ENCODE measurements around the gene DGKB. TPM values are rescaled to one million over a fixed set of nuclear protein-coding genes. Genes with fewer than 3 reads are reported as not detected.

Gene DGKB
- total RNA-seq, 6 experiments from 2014 or later = 0.23 to 0.76 (median 0.61) TPM

- TF ChIP-seq, protein P1, sequence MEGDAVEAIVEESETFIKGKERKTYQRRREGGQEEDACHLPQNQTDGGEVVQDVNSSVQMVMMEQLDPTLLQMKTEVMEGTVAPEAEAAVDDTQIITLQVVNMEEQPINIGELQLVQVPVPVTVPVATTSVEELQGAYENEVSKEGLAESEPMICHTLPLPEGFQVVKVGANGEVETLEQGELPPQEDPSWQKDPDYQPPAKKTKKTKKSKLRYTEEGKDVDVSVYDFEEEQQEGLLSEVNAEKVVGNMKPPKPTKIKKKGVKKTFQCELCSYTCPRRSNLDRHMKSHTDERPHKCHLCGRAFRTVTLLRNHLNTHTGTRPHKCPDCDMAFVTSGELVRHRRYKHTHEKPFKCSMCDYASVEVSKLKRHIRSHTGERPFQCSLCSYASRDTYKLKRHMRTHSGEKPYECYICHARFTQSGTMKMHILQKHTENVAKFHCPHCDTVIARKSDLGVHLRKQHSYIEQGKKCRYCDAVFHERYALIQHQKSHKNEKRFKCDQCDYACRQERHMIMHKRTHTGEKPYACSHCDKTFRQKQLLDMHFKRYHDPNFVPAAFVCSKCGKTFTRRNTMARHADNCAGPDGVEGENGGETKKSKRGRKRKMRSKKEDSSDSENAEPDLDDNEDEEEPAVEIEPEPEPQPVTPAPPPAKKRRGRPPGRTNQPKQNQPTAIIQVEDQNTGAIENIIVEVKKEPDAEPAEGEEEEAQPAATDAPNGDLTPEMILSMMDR (IDR thresholded peaks at IDR 0.05) = no peak
- H3K36me3 Mint-ChIP-seq (ENCODE audit: low read depth) = no peaks in the 10 kb centered on the region
- H3K9me3 Mint-ChIP-seq = no peaks in the 10 kb centered on the region
- no peaks in the 10 kb centered on the region for H3K27me3 Mint-ChIP-seq (ENCODE audit: insufficient read depth)
- DNase-seq = no peak
- H3K27ac Mint-ChIP-seq = no peak overlapping the region
- H3K4me3 Mint-ChIP-seq = no peak overlapping the region
- peaks cover 12% of the 10 kb centered on the region for H3K4me1 Mint-ChIP-seq (ENCODE audit: low read depth)
Observed at GRCh38 chr7:14891289-14891688, 11.3 kb downstream of the DGKB start.

- TF ChIP-seq, protein P1 (IDR thresholded peaks at IDR 0.05) = no peak
- Mint-ChIP-seq H3K9me3 (no peaks in the 10 kb centered on the region), H3K36me3 (ENCODE audit: low read depth) (no peaks in the 10 kb centered on the region), H3K27ac (no peak overlapping the region), H3K4me1 (ENCODE audit: low read depth) (peaks cover 12% of the 10 kb centered on the region), H3K4me3 (no peak overlapping the region), H3K27me3 (ENCODE audit: insufficient read depth) (no peaks in the 10 kb centered on the region)
- peak; percentile 1 for DNase-seq
Observed at GRCh38 chr7:14888962-14889361, 13.6 kb downstream of the DGKB start.

GRCh38 chr7:14886533-14886932, 16.0 kb downstream of the DGKB start:
- Mint-ChIP-seq H3K36me3 (ENCODE audit: low read depth) (no peaks in the 10 kb centered on the region), H3K27ac (no peak overlapping the region), H3K4me1 (ENCODE audit: low read depth) (0 out of 2 replicates have a peak, but pooled peaks cover 4% of the 10 kb centered on the region), H3K4me3 (no peak overlapping the region), H3K27me3 (ENCODE audit: insufficient read depth) (no peaks in the 10 kb centered on the region), H3K9me3 (no peaks in the 10 kb centered on the region)
- TF ChIP-seq, protein P1 (IDR thresholded peaks at IDR 0.05) = no peak
- DNase-seq = no peak

DNA sequence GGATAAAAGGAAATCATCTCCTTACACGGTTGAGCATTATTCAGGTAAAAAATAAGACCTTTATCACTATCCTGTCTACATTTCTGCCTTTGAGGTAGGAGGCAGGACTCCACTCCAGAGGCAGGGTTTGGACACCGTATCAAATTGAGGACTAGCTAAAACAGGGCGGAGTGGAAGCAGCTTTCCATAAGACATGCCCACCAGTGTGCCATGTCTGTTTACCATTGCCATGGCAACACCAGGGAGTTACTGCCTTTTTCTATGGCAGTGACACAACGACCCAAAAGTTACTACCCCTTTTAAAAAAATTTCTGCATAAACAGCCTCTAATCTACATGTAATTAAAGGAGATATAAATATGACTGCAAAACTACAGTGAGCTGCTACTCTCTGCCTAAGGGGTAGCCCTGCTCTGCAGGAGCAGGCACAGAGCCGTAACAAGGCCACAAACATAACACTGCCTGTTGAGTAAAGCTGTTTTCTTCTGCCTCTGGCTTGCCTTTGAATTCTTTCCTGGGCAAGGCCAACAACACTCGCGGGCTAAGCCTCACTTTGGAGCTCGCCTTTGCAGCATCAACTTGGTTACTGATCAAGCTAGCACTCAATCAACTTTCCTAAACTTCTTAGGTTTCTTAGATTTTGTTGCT, 26.5 kb downstream of the DGKB start:
- Mint-ChIP-seq H3K36me3 (ENCODE audit: low read depth) (no peaks in the 10 kb centered on the region), H3K27me3 (ENCODE audit: insufficient read depth) (no peaks in the 10 kb centered on the region), H3K4me3 (no peak overlapping the region), H3K9me3 (no peaks in the 10 kb centered on the region), H3K27ac (no peak overlapping the region), H3K4me1 (ENCODE audit: low read depth) (no peaks in the 10 kb centered on the region)
- DNase-seq = no peak
- TF ChIP-seq, protein P1 (IDR thresholded peaks at IDR 0.05) = no peak

DNA sequence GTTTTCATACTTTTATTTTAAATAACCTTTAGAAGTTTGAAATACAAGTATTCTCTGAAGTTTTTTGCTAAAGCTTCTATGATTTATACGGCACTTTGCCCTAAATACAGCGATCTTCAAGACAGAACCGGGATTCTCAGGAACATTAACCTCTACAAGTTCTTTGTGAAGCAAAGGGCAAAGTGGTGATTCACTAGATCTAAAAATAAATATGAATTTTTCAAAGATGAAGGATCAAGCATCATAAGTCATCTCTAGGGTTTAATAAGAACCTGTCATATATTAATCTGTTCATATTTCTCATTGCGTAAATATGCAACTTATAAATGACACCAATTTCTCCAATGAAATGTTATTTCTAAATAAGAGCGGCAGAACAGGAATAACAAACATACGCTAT, 30.7 kb downstream of the DGKB start:
- Mint-ChIP-seq H3K27me3 (ENCODE audit: insufficient read depth) (no peaks in the 10 kb centered on the region), H3K9me3 (peaks cover 2% of the 10 kb centered on the region; the same call in 1 of the 2 replicates), H3K4me3 (no peak overlapping the region), H3K27ac (no peak overlapping the region), H3K4me1 (ENCODE audit: low read depth) (no peaks in the 10 kb centered on the region), H3K36me3 (ENCODE audit: low read depth) (no peaks in the 10 kb centered on the region)
- DNase-seq = no peak
- TF ChIP-seq, protein P1 (IDR thresholded peaks at IDR 0.05) = no peak
